Measurements from ENCODE around the gene TMEM42.

DNA sequence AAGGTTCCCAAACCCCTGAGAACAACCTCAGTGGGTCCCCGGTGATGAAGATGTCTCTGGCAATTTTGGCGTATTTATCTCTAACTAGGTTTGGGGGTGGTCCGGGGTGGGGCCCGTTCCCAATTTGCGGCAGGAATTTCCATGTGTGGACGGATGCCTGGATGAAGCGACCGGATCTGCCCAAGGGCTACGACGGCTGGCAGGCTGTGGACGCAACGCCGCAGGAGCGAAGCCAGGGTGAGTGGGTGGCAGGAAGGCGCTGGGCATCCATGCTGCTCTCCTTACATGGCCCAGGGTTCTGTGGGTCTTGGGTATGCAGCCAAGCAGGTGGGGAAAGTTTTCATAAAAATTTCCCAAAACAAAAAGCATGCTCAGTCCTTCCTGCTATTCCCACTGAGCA, 42.0 kb downstream of the TMEM42 start:
- TF ChIP-seq, protein P1, sequence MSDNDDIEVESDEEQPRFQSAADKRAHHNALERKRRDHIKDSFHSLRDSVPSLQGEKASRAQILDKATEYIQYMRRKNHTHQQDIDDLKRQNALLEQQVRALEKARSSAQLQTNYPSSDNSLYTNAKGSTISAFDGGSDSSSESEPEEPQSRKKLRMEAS (CRISPR knock-in tag; IDR thresholded peaks at IDR 0.05), result no peak
- TF ChIP-seq, protein P2, sequence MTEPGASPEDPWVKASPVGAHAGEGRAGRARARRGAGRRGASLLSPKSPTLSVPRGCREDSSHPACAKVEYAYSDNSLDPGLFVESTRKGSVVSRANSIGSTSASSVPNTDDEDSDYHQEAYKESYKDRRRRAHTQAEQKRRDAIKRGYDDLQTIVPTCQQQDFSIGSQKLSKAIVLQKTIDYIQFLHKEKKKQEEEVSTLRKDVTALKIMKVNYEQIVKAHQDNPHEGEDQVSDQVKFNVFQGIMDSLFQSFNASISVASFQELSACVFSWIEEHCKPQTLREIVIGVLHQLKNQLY (CRISPR knock-in tag; IDR thresholded peaks at IDR 0.05), result no peak
- no peak for TF ChIP-seq NFYB (CRISPR knock-in tag; conservative IDR thresholded peaks at IDR 0.05; ENCODE audit: low read depth)
- no peak for TF ChIP-seq NR1H2 (CRISPR knock-in tag; IDR thresholded peaks at IDR 0.05)
- TF ChIP-seq, protein P3, sequence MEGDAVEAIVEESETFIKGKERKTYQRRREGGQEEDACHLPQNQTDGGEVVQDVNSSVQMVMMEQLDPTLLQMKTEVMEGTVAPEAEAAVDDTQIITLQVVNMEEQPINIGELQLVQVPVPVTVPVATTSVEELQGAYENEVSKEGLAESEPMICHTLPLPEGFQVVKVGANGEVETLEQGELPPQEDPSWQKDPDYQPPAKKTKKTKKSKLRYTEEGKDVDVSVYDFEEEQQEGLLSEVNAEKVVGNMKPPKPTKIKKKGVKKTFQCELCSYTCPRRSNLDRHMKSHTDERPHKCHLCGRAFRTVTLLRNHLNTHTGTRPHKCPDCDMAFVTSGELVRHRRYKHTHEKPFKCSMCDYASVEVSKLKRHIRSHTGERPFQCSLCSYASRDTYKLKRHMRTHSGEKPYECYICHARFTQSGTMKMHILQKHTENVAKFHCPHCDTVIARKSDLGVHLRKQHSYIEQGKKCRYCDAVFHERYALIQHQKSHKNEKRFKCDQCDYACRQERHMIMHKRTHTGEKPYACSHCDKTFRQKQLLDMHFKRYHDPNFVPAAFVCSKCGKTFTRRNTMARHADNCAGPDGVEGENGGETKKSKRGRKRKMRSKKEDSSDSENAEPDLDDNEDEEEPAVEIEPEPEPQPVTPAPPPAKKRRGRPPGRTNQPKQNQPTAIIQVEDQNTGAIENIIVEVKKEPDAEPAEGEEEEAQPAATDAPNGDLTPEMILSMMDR (IDR thresholded peaks at IDR 0.05), result no peak
- no peak for TF ChIP-seq SP1 (CRISPR knock-in tag; conservative IDR thresholded peaks at IDR 0.05)
- TF ChIP-seq SOX15 (CRISPR knock-in tag; IDR thresholded peaks at IDR 0.05), result no peak
- no peak for TF ChIP-seq ATF1 (CRISPR knock-in tag; IDR thresholded peaks at IDR 0.05)
- no peak for TF ChIP-seq EMX1 (CRISPR knock-in tag; IDR thresholded peaks at IDR 0.05)
- TF ChIP-seq FOXJ3 (CRISPR knock-in tag; IDR thresholded peaks at IDR 0.05; ENCODE audit: borderline replicate concordance), result no peak
- TF ChIP-seq ELF4 (CRISPR knock-in tag; IDR thresholded peaks at IDR 0.05; ENCODE audit: low read depth), result no peak
- TF ChIP-seq ETV6 (CRISPR knock-in tag; IDR thresholded peaks at IDR 0.05), result no peak
- no peak for TF ChIP-seq JUN (CRISPR knock-in tag; IDR thresholded peaks at IDR 0.05)
- TF ChIP-seq, protein P4, sequence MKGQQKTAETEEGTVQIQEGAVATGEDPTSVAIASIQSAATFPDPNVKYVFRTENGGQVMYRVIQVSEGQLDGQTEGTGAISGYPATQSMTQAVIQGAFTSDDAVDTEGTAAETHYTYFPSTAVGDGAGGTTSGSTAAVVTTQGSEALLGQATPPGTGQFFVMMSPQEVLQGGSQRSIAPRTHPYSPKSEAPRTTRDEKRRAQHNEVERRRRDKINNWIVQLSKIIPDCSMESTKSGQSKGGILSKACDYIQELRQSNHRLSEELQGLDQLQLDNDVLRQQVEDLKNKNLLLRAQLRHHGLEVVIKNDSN (CRISPR knock-in tag; IDR thresholded peaks at IDR 0.05), result no peak
